ENCODE results near the gene SMARCB1. TPM values are rescaled to one million over a fixed set of nuclear protein-coding genes. Genes with fewer than 3 reads are reported as not detected.

Gene SMARCB1
- total RNA-seq, 1 donor from 2014 or later: 52.0 TPM

DNA sequence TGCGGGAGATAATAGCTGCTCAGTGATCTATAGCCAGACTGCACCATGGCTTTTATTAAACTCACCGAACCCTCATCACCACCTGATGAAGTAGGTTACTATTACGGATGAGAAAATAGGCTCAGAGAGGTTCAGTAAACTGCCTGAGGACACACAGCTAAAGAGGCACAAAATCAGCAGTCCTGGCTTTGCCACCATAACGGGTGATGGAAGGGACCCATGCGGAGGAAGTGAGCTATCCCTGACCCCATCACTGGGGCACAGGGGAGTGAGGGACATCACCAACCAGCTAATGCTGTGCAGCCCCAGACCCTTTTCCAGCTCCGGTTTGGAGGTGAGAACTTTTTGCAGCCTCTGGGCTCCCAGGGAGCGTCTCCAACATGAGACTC is 59.3 kb downstream of the SMARCB1 start:
- TF ChIP-seq, protein P1, sequence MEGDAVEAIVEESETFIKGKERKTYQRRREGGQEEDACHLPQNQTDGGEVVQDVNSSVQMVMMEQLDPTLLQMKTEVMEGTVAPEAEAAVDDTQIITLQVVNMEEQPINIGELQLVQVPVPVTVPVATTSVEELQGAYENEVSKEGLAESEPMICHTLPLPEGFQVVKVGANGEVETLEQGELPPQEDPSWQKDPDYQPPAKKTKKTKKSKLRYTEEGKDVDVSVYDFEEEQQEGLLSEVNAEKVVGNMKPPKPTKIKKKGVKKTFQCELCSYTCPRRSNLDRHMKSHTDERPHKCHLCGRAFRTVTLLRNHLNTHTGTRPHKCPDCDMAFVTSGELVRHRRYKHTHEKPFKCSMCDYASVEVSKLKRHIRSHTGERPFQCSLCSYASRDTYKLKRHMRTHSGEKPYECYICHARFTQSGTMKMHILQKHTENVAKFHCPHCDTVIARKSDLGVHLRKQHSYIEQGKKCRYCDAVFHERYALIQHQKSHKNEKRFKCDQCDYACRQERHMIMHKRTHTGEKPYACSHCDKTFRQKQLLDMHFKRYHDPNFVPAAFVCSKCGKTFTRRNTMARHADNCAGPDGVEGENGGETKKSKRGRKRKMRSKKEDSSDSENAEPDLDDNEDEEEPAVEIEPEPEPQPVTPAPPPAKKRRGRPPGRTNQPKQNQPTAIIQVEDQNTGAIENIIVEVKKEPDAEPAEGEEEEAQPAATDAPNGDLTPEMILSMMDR (IDR thresholded peaks at IDR 0.05; ENCODE audit: borderline replicate concordance): no peak
- intact Hi-C loops (cut with micrococcal nuclease): loop anchor here (5.0 kb wide), 1 partner anchor 74 kb away; the partner anchor contains the start of gene MMP11
- H3K4me3 ChIP-seq: no peak overlapping the region
- H3K27me3 ChIP-seq (ENCODE audit: low read depth): no peaks in the 10 kb centered on the region
- H3K36me3 ChIP-seq: no peaks in the 10 kb centered on the region
- peak overlapping the region; percentile 86 for H3K27ac ChIP-seq (replicated peaks)
- peaks cover 50% of the 10 kb centered on the region for H3K4me1 ChIP-seq
- H3K9me3 ChIP-seq (replicated peaks): no peaks in the 10 kb centered on the region
- no peak for DNase-seq

DNA sequence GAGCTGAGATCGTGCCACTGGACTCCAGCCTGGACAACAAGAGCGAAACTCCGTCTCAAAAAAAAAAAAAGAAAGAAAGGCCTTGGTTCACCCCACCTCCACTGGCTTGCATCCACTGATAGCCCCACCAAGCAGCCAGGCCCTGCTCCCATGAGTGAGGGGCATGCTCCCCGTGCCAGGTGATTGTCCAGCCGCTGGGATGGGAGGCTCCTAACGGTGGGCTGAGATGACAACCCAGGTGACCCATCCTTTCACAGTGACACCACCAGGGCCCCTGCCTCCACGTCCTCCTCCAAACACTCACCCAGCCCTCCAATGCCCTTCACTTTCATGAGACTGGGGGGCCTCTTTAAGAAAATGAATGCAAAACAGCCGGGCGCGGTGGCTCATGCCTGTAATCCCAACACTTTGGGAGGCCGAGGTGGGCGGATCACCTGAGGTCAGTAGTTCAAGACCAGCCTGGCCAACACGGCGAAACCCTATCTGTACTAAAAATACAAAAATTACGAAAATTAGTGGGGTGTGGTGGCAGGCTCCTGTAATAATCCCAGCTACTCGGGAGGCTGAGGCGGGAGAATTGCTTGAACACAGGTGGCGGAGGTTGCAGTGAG is 60.6 kb downstream of the SMARCB1 start:
- peaks cover 50% of the 10 kb centered on the region for H3K4me1 ChIP-seq
- intact Hi-C loops (cut with micrococcal nuclease): loop anchor here (5.0 kb wide), 1 partner anchor 75 kb away; the partner anchor contains the start of gene MMP11
- DNase-seq: no peak
- peak overlapping the region; percentile 86 for H3K27ac ChIP-seq (replicated peaks)
- no peak overlapping the region for H3K4me3 ChIP-seq
- H3K9me3 ChIP-seq (replicated peaks): no peaks in the 10 kb centered on the region
- TF ChIP-seq, protein P1 (IDR thresholded peaks at IDR 0.05; ENCODE audit: borderline replicate concordance): no peak
- H3K36me3 ChIP-seq: no peaks in the 10 kb centered on the region
- no peaks in the 10 kb centered on the region for H3K27me3 ChIP-seq (ENCODE audit: low read depth)

DNA sequence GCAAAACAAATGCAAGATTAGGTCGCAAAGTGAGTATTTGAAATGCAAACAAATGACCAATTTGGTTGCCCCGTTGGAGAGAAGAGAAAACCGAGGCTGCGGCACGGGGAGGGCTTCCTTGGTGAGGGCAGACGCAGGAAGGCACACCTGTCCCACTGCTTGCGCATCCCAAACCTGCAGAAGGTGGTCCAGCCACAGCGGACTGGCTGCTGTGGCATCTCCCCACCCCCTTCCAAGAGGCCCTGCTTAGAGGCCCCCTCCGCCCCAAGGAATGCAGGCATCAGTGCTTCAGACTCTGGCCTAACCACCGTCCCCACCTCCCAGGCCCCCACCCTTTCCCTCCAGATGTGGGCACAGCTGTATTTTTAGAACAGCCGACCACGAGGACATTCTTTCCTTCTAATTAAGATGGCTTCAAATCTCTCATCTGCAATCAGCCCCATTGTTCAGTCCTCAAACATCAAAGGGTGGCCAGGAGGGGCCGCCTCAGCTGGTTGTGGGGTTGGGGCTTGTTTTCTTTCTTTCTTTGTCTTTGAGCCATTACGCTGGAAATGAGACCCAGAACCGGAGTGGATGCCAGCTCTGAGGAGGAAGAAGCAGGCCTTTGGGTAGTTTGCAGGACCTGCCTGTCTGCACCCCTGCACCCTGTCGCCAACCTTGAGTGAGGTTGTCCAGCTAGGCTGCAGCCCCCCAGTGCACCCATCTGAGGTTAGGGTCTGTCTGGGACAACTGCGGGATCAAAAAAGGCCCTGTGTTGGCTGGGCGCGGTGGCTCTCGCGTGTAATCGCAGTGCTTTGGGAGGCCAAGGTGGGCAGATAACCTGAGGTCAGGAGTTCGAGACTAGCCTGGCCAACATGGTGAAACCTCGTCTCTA is 61.5 kb downstream of the SMARCB1 start:
- Histone ChIP-seq H3K4me3 (no peak overlapping the region), H3K36me3 (no peaks in the 10 kb centered on the region), H3K27ac (replicated peaks) (no peak overlapping the region), H3K4me1 (peaks cover 50% of the 10 kb centered on the region), H3K27me3 (ENCODE audit: low read depth) (no peaks in the 10 kb centered on the region), H3K9me3 (replicated peaks) (no peaks in the 10 kb centered on the region)
- no peak for DNase-seq
- TF ChIP-seq, protein P1 (IDR thresholded peaks at IDR 0.05; ENCODE audit: borderline replicate concordance): no peak
- intact Hi-C loops (cut with micrococcal nuclease): loop anchor here (5.0 kb wide), 1 partner anchor 76 kb away; the partner anchor contains the start of gene MMP11

DNA sequence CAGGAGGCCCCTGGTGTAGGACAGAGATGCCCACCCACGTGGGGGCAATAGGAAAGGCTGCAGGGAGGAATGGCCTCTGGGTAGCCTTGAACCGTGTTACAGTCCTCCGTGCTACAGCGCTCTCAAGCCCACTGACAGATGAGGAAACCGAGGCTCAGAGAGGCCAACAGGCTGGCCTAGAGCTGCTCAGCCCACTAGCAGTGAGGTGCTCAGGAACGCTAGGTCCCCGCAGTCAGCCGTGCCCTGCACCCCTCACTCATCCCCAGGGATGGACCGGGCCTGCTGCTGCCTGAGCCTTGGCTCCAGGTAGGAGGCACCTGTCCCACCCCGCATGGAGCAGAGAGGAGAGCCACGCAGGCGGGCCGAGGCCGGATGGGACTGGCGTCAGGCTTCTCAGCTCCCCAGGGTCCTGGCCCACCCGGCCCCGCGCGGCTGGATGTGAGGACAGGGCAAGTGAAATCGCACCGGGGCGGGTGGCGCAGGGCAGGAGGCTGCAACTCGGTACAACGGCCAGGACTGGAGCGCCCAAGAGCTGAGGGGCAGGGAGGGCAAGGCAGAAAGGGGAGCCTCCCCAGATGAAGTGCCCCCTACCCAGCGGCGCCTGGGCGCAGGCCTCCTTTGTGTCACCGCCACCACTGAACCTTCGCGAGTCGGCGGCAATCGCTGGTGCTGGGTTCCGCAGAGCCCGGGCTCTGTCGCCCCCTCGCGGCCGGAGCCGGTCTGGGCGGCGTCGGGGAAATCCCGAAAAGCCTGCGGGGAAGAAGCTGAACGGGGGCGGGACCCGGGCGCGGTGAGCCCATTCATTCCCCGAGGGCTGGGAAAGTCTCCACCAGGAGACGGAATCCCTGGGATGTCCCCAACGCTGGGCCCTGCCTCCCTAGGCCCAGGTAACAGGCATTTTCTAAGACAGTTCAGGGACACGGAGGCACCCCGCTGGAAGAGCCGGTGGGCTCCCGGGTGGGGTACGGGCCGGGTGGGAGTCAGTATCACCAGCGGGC is 62.5 kb downstream of the SMARCB1 start:
- H3K4me1 ChIP-seq: peaks cover 44% of the 10 kb centered on the region
- peak; percentile 84 for DNase-seq
- H3K36me3 ChIP-seq: no peaks in the 10 kb centered on the region
- no peaks in the 10 kb centered on the region for H3K27me3 ChIP-seq (ENCODE audit: low read depth)
- intact Hi-C loops (cut with micrococcal nuclease): loop anchor here (5.0 kb wide), 1 partner anchor 77 kb away; the partner anchor contains the start of gene MMP11
- no peak overlapping the region for H3K27ac ChIP-seq (replicated peaks)
- no peaks in the 10 kb centered on the region for H3K9me3 ChIP-seq (replicated peaks)
- H3K4me3 ChIP-seq: peak overlapping the region; percentile 23
- TF ChIP-seq, protein P1 (IDR thresholded peaks at IDR 0.05; ENCODE audit: borderline replicate concordance): peak; percentile 98

DNA sequence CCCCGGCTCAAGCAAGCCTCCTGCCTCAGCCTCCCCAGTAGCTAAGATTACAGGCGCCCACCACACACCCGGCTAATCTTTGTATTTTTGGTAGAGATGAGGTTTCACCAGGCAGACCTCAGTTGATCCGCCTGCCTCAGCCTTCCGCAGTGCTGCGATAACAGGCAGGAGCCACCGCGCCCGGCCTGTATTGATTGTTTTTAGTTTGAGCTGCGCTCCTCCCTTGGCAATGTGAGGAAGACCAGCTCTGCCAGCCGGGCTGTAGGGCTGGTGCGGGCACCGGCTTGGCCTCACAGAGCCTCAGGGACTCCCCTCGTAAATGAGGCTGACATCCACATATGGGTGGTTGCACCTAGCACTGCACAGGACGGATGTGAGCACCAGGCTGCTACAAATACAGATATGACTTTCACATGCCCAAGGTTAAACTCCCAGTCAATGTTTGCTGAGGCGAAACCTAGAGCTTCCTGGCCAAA is 63.4 kb downstream of the SMARCB1 start:
- peak; percentile 15 for DNase-seq
- intact Hi-C loops (cut with micrococcal nuclease): no loop called here

More for the DNA sequence above, 63.4 kb downstream of the SMARCB1 start:
- H3K4me1 ChIP-seq: peaks cover 35% of the 10 kb centered on the region
- no peaks in the 10 kb centered on the region for H3K9me3 ChIP-seq (replicated peaks)
- H3K36me3 ChIP-seq: no peaks in the 10 kb centered on the region
- TF ChIP-seq, protein P1 (IDR thresholded peaks at IDR 0.05; ENCODE audit: borderline replicate concordance): no peak
- no peaks in the 10 kb centered on the region for H3K27me3 ChIP-seq (ENCODE audit: low read depth)
- H3K27ac ChIP-seq (replicated peaks): no peak overlapping the region
- H3K4me3 ChIP-seq: no peak overlapping the region

Measured in left ventricle myocardium inferior (tissue), 1 donor.